PC-9 (cell line): ENCODE results near the gene MYO1F. TPM values are rescaled to one million over a fixed set of nuclear protein-coding genes. Genes with fewer than 3 reads are reported as not detected.

Experiments used
- BruUV-seq: library from RNA; stranded (reverse); fragments of 400-500 nt; replicated peaks from 2 replicates; lab custom pipeline; 2021; lab: Mats Ljungman, UMichigan
- CTCF ChIA-PET: fragments of 300-600 bp; sonication (Branson Sonifier 250); formaldehyde crosslinking; loops from one replicate; lab custom pipeline; 2022; ENCODE audit warnings: antibody characterized with exemption; lab: Charles Lee
- POLR2A ChIA-PET: fragments of 300-600 bp; sonication (Branson Sonifier 250); formaldehyde crosslinking; loops from one replicate; lab custom pipeline; 2022; ENCODE audit warnings: antibody characterized with exemption; ENCODE audit not compliant: unreplicated experiment; lab: Charles Lee
- DNase-seq, 2 experiments: peaks; one replicate each; pipeline versions ENCODE4 v3.0.0 to v3.0.0-alpha.2; 2015 to 2022; ENCODE audit warnings: mixed read lengths in 1 of 2
- H2AFZ ChIP-seq: fragments of 200-600 bp; sonication (generic); 2 replicates; pipeline ENCODE4 v1.8.1; 2017; ENCODE audit warnings: antibody characterized with exemption
- H3F3A ChIP-seq: fragments of 200-600 bp; sonication (generic); 2 replicates; pipeline ENCODE4 v1.8.1; 2017; ENCODE audit warnings: antibody characterized with exemption, mild to moderate bottlenecking, low read depth; ENCODE audit not compliant: insufficient read depth
- H3K27ac ChIP-seq: fragments of 200-600 bp; sonication (generic); 2 replicates; pipeline ENCODE4 v1.6.1; 2016; ENCODE audit warnings: mixed run types
- H3K27me3 ChIP-seq: fragments of 200-600 bp; sonication (generic); 2 replicates; pipeline ENCODE4 v1.6.1; 2016; ENCODE audit warnings: low read depth, mixed run types; ENCODE audit not compliant: insufficient read depth
- H3K36me3 ChIP-seq: fragments of 200-600 bp; sonication (generic); 2 replicates; pipeline ENCODE4 v1.6.1; 2016; ENCODE audit warnings: low read depth, mixed run types
- H3K4me1 ChIP-seq: fragments of 200-600 bp; sonication (generic); replicated peaks from 2 replicates; pipeline ENCODE4 v1.6.1; 2016; ENCODE audit warnings: mixed run types; ENCODE audit not compliant: insufficient read depth
- H3K4me2 ChIP-seq: fragments of 200-600 bp; sonication (generic); 2 replicates; pipeline ENCODE4 v1.6.1; 2017; ENCODE audit warnings: mixed run types
- H3K4me3 ChIP-seq: fragments of 200-600 bp; sonication (generic); 2 replicates; pipeline ENCODE4 v1.6.1; 2016; ENCODE audit warnings: mixed run types
- H3K79me2 ChIP-seq: fragments of 200-600 bp; sonication (generic); 2 replicates; pipeline ENCODE4 v1.6.1; 2017; ENCODE audit warnings: low read depth, mixed run types
- H3K9me2 ChIP-seq: fragments of 200-600 bp; sonication (generic); 2 replicates; pipeline ENCODE4 v1.8.1; 2017; ENCODE audit warnings: mild to moderate bottlenecking; ENCODE audit not compliant: insufficient read depth
- H3K9me3 ChIP-seq: fragments of 200-600 bp; sonication (generic); 2 replicates; pipeline ENCODE4 v1.8.1; 2016; ENCODE audit warnings: low read depth; ENCODE audit not compliant: insufficient read depth
- H4K20me1 ChIP-seq: fragments of 200-600 bp; sonication (generic); 2 replicates; pipeline ENCODE4 v1.8.1; 2017; ENCODE audit not compliant: insufficient read depth
- CTCF ChIP-seq: fragments of 200-600 bp; sonication (generic); conservative IDR thresholded peaks from 2 replicates; pipeline ENCODE4 v1.6.1; 2017; ENCODE audit warnings: mixed run types, antibody characterized with exemption, mild to moderate bottlenecking, moderate library complexity
- EZH2 ChIP-seq: fragments of 200-600 bp; sonication (generic); IDR thresholded peaks from 2 replicates; pipeline ENCODE4 v1.8.0; 2017; ENCODE audit warnings: antibody characterized with exemption, low read depth
- intact Hi-C: fragments of 100-400 bp; cut with micrococcal nuclease; formaldehyde crosslinking; loops from one replicate; pipeline ENCODE4 v1.10.0; 2022; ENCODE audit not compliant: unreplicated experiment
- total RNA-seq: library from RNA; stranded (reverse); gene quantifications from 2 replicates; pipeline ENCODE4 v1.2.3, GENCODE V29; 2021

MYO1F gene
- total RNA-seq, 1 experiment from 2014 or later = 1.3 TPM

GRCh38 chr19:8512115-8512967 lies 64.9 kb downstream of the MYO1F start:
- Histone ChIP-seq H4K20me1 (no peaks in the 10 kb centered on the region), H3K4me1 (peaks cover 14% of the 10 kb centered on the region), H3K4me3 (peak overlapping the region; percentile 80; the same call in 1 of the 2 replicates), H2AFZ (no peak overlapping the region), H3K9me2 (no peaks in the 10 kb centered on the region), H3K27ac (no peak overlapping the region), H3K27me3 (no peaks in the 10 kb centered on the region), H3K9me3 (no peaks in the 10 kb centered on the region), H3K79me2 (peaks cover 6% of the 10 kb centered on the region; the same call in 1 of the 2 replicates), H3K36me3 (no peaks in the 10 kb centered on the region), H3F3A (peaks cover 21% of the 10 kb centered on the region; the same call in 1 of the 2 replicates), H3K4me2 (peak overlapping the region; percentile 78)
- ChIA-PET CTCF (no interaction called here), POLR2A (interaction anchor here (1.7 kb wide), 1 partner anchor 14 kb away, joined by 25 read pairs; no protein-coding TSS in a partner anchor)
- no peak for TF ChIP-seq EZH2
- no peak for TF ChIP-seq CTCF
- intact Hi-C loops = no loop called here
- BruUV-seq = no TSS peak
- peak in 1 of 2 experiments; percentile 46 for DNase-seq

GRCh38 chr19:8511573-8512101 lies 65.6 kb downstream of the MYO1F start:
- H3K4me1 ChIP-seq = peaks cover 14% of the 10 kb centered on the region
- peak overlapping the region; percentile 78 for H3K4me2 ChIP-seq
- H3K27ac ChIP-seq = no peak overlapping the region
- H3K9me2 ChIP-seq = no peaks in the 10 kb centered on the region
- peak overlapping the region; percentile 7; the same call in 1 of the 2 replicates for H3K4me3 ChIP-seq
- BruUV-seq = no TSS peak
- ChIA-PET POLR2A (no interaction called here), CTCF (no interaction called here)
- no peaks in the 10 kb centered on the region for H3K36me3 ChIP-seq
- no peak for DNase-seq
- H3K27me3 ChIP-seq = no peaks in the 10 kb centered on the region
- no peak for TF ChIP-seq CTCF
- no peak for TF ChIP-seq EZH2
- H2AFZ ChIP-seq = no peak overlapping the region
- intact Hi-C loops = no loop called here
- peaks cover 6% of the 10 kb centered on the region; the same call in 1 of the 2 replicates for H3K79me2 ChIP-seq
- no peaks in the 10 kb centered on the region for H3K9me3 ChIP-seq
- peaks cover 26% of the 10 kb centered on the region; the same call in 1 of the 2 replicates for H3F3A ChIP-seq
- no peaks in the 10 kb centered on the region for H4K20me1 ChIP-seq

GRCh38 chr19:8510589-8511115 lies 66.6 kb downstream of the MYO1F start:
- Histone ChIP-seq H3K27ac (no peak overlapping the region), H2AFZ (no peak overlapping the region), H3K79me2 (peaks cover 6% of the 10 kb centered on the region; the same call in 1 of the 2 replicates), H3K27me3 (no peaks in the 10 kb centered on the region), H3K9me2 (no peaks in the 10 kb centered on the region), H3K9me3 (no peaks in the 10 kb centered on the region), H3F3A (peaks cover 27% of the 10 kb centered on the region; the same call in 1 of the 2 replicates), H3K4me2 (no peak overlapping the region), H3K36me3 (no peaks in the 10 kb centered on the region), H3K4me3 (no peak overlapping the region), H4K20me1 (no peaks in the 10 kb centered on the region), H3K4me1 (peaks cover 14% of the 10 kb centered on the region)
- POLR2A ChIA-PET = no interaction called here
- TF ChIP-seq EZH2 (no peak), CTCF (no peak)
- CTCF ChIA-PET = no interaction called here
- no peak for DNase-seq
- intact Hi-C loops = no loop called here
- BruUV-seq = no TSS peak
